ENCODE data around the gene HLA-DOB.

HLA-DOB gene

GRCh38 chr6:32809171-32809570 is 7.6 kb downstream of the HLA-DOB start:
- TF ChIP-seq YY1 (IDR thresholded peaks at IDR 0.05; ENCODE audit: low read depth) = no peak
- TF ChIP-seq, protein P1, sequence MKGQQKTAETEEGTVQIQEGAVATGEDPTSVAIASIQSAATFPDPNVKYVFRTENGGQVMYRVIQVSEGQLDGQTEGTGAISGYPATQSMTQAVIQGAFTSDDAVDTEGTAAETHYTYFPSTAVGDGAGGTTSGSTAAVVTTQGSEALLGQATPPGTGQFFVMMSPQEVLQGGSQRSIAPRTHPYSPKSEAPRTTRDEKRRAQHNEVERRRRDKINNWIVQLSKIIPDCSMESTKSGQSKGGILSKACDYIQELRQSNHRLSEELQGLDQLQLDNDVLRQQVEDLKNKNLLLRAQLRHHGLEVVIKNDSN (IDR thresholded peaks at IDR 0.05) = no peak
- TF ChIP-seq, protein P2, sequence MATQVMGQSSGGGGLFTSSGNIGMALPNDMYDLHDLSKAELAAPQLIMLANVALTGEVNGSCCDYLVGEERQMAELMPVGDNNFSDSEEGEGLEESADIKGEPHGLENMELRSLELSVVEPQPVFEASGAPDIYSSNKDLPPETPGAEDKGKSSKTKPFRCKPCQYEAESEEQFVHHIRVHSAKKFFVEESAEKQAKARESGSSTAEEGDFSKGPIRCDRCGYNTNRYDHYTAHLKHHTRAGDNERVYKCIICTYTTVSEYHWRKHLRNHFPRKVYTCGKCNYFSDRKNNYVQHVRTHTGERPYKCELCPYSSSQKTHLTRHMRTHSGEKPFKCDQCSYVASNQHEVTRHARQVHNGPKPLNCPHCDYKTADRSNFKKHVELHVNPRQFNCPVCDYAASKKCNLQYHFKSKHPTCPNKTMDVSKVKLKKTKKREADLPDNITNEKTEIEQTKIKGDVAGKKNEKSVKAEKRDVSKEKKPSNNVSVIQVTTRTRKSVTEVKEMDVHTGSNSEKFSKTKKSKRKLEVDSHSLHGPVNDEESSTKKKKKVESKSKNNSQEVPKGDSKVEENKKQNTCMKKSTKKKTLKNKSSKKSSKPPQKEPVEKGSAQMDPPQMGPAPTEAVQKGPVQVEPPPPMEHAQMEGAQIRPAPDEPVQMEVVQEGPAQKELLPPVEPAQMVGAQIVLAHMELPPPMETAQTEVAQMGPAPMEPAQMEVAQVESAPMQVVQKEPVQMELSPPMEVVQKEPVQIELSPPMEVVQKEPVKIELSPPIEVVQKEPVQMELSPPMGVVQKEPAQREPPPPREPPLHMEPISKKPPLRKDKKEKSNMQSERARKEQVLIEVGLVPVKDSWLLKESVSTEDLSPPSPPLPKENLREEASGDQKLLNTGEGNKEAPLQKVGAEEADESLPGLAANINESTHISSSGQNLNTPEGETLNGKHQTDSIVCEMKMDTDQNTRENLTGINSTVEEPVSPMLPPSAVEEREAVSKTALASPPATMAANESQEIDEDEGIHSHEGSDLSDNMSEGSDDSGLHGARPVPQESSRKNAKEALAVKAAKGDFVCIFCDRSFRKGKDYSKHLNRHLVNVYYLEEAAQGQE (IDR thresholded peaks at IDR 0.05; ENCODE audit: low read depth) = no peak
- TF ChIP-seq CREB1 (IDR thresholded peaks at IDR 0.05; ENCODE audit: low read depth) = no peak
- TF ChIP-seq NFIC (IDR thresholded peaks at IDR 0.05) = no peak
- no peak for TF ChIP-seq CEBPB (IDR thresholded peaks at IDR 0.05)
- TF ChIP-seq ZBTB7A (IDR thresholded peaks at IDR 0.05; ENCODE audit: low read depth) = no peak
- TF ChIP-seq EGR1 (IDR thresholded peaks at IDR 0.05) = no peak
- TF ChIP-seq EP300 (IDR thresholded peaks at IDR 0.05; ENCODE audit: borderline replicate concordance) = no peak
- TF ChIP-seq, protein P3, sequence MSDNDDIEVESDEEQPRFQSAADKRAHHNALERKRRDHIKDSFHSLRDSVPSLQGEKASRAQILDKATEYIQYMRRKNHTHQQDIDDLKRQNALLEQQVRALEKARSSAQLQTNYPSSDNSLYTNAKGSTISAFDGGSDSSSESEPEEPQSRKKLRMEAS (IDR thresholded peaks at IDR 0.05) = no peak
- no peak for TF ChIP-seq FOXM1 (IDR thresholded peaks at IDR 0.05; ENCODE audit: borderline replicate concordance, low read depth)
- no peak for TF ChIP-seq TEAD4 (IDR thresholded peaks at IDR 0.05)
- no peak for TF ChIP-seq TCF12 (IDR thresholded peaks at IDR 0.05; ENCODE audit: low read depth)

DNA sequence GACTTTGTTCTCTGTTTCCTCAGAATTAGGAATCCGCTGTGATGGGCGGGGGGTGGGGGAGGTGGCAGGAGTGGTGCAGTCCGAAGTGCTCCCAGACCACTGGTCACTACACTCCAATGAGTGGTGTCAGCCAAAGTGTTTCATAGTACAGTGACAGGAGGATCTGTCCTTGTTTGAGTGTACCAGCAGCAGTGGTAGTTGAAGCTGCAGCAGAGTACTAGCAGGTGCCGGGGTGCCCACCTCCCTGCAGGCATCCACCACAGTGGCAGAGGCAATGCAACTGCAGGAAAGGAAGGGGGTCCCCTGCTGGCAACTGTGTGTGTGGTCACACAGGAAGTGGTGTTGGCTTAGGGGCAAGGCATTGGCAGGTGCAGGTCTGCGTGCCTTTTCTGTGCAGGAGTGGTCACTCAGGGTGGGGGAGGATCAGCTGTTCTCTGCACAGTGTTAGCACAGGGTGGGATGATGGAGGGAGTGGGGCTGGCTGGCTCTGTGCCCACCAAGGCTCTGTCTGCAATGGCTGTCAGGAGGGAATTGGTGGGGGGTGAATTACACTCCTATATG is 9.7 kb downstream of the HLA-DOB start:
- TF ChIP-seq CEBPB (IDR thresholded peaks at IDR 0.05) = no peak
- TF ChIP-seq, protein P1 (IDR thresholded peaks at IDR 0.05) = no peak
- no peak for TF ChIP-seq TEAD4 (IDR thresholded peaks at IDR 0.05)

DNA sequence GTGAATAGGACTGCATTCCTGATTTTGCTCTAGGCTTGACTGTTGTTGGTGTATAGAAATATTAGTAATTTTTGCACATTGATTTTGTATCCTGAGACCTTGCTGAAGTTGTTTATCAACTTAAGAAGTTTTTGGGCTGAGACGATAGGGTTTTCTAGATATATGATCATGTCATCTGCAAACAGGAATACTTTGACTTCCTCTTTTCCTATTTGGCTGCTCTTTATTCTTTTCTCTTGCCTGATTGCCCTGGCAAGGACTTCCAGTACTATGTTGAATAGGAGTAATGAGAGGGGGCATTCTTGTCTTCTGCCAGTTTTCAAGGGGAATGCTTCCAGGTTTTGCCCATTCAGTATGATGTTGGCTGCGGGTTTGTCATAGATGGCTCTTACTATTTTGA is 13.4 kb downstream of the HLA-DOB start:
- TF ChIP-seq YY1 (IDR thresholded peaks at IDR 0.05; ENCODE audit: low read depth) (no peak), TAF1 (IDR thresholded peaks at IDR 0.05; ENCODE audit: low read depth) (no peak), TCF12 (IDR thresholded peaks at IDR 0.05; ENCODE audit: low read depth) (no peak), EGR1 (IDR thresholded peaks at IDR 0.05) (no peak), CREB1 (IDR thresholded peaks at IDR 0.05; ENCODE audit: low read depth) (no peak), CEBPB (IDR thresholded peaks at IDR 0.05) (no peak), EP300 (IDR thresholded peaks at IDR 0.05; ENCODE audit: borderline replicate concordance) (no peak), TEAD4 (IDR thresholded peaks at IDR 0.05) (no peak), FOXM1 (IDR thresholded peaks at IDR 0.05; ENCODE audit: borderline replicate concordance, low read depth) (no peak), NFIC (IDR thresholded peaks at IDR 0.05) (no peak), RAD21 (IDR thresholded peaks at IDR 0.05; ENCODE audit: low read depth) (no peak), ZBTB7A (IDR thresholded peaks at IDR 0.05; ENCODE audit: low read depth) (no peak)
- TF ChIP-seq, protein P2 (IDR thresholded peaks at IDR 0.05; ENCODE audit: low read depth) = no peak
- TF ChIP-seq, protein P3 (IDR thresholded peaks at IDR 0.05) = no peak
- TF ChIP-seq, protein P1 (IDR thresholded peaks at IDR 0.05) = no peak

GRCh38 chr6:32799740-32800139 is 17.1 kb downstream of the HLA-DOB start:
- no peak for TF ChIP-seq ZBTB7A (IDR thresholded peaks at IDR 0.05; ENCODE audit: low read depth)

DNA sequence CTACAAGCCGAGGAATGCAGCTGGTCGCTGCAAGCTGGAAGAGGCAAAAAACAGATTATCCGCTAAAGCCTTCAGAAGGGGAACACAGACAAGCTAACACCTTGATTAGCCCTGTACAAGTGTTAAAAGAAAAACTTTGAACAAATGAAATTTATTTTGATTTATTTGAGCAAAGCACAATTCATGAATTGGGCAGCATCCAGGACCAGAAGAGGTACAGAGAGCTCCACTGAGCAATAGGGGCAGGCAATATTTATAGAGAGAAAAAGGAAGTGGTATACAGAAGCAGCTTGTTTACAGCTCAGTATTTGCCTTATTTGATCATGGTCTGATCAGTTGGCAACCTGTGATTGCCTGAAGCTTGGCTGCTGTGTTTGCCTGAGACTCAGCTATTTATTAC is 17.6 kb downstream of the HLA-DOB start:
- no peak for TF ChIP-seq NFIC (IDR thresholded peaks at IDR 0.05)
- TF ChIP-seq FOXM1 (IDR thresholded peaks at IDR 0.05; ENCODE audit: borderline replicate concordance, low read depth) = no peak
- TF ChIP-seq TEAD4 (IDR thresholded peaks at IDR 0.05) = no peak
- TF ChIP-seq, protein P1 (IDR thresholded peaks at IDR 0.05) = no peak
- TF ChIP-seq CEBPB (IDR thresholded peaks at IDR 0.05) = no peak
- TF ChIP-seq ZBTB7A (IDR thresholded peaks at IDR 0.05; ENCODE audit: low read depth) = no peak
- no peak for TF ChIP-seq EGR1 (IDR thresholded peaks at IDR 0.05)
- TF ChIP-seq, protein P3 (IDR thresholded peaks at IDR 0.05) = no peak
- TF ChIP-seq, protein P2 (IDR thresholded peaks at IDR 0.05; ENCODE audit: low read depth) = no peak
- no peak for TF ChIP-seq TCF12 (IDR thresholded peaks at IDR 0.05; ENCODE audit: low read depth)
- no peak for TF ChIP-seq EP300 (IDR thresholded peaks at IDR 0.05; ENCODE audit: borderline replicate concordance)
- no peak for TF ChIP-seq CREB1 (IDR thresholded peaks at IDR 0.05; ENCODE audit: low read depth)
- no peak for TF ChIP-seq RAD21 (IDR thresholded peaks at IDR 0.05; ENCODE audit: low read depth)
- no peak for TF ChIP-seq TAF1 (IDR thresholded peaks at IDR 0.05; ENCODE audit: low read depth)
- no peak for TF ChIP-seq YY1 (IDR thresholded peaks at IDR 0.05; ENCODE audit: low read depth)
